Measurements from ENCODE around the gene IL16.

- no peak for TF ChIP-seq CTCF (IDR thresholded peaks at IDR 0.05; ENCODE audit: poor library complexity, severe bottlenecking)
- TF ChIP-seq SMC3 (conservative IDR thresholded peaks at IDR 0.05; ENCODE audit: poor library complexity): no peak
- no peak for TF ChIP-seq EZH2 (IDR thresholded peaks at IDR 0.05; ENCODE audit: borderline replicate concordance, insufficient read depth, low read length, poor library complexity, severe bottlenecking)
- no peak for TF ChIP-seq POLR2AphosphoS5 (IDR thresholded peaks at IDR 0.05)
- no peak for TF ChIP-seq TAF1 (IDR thresholded peaks at IDR 0.05; ENCODE audit: low read depth)
- TF ChIP-seq, protein P1, sequence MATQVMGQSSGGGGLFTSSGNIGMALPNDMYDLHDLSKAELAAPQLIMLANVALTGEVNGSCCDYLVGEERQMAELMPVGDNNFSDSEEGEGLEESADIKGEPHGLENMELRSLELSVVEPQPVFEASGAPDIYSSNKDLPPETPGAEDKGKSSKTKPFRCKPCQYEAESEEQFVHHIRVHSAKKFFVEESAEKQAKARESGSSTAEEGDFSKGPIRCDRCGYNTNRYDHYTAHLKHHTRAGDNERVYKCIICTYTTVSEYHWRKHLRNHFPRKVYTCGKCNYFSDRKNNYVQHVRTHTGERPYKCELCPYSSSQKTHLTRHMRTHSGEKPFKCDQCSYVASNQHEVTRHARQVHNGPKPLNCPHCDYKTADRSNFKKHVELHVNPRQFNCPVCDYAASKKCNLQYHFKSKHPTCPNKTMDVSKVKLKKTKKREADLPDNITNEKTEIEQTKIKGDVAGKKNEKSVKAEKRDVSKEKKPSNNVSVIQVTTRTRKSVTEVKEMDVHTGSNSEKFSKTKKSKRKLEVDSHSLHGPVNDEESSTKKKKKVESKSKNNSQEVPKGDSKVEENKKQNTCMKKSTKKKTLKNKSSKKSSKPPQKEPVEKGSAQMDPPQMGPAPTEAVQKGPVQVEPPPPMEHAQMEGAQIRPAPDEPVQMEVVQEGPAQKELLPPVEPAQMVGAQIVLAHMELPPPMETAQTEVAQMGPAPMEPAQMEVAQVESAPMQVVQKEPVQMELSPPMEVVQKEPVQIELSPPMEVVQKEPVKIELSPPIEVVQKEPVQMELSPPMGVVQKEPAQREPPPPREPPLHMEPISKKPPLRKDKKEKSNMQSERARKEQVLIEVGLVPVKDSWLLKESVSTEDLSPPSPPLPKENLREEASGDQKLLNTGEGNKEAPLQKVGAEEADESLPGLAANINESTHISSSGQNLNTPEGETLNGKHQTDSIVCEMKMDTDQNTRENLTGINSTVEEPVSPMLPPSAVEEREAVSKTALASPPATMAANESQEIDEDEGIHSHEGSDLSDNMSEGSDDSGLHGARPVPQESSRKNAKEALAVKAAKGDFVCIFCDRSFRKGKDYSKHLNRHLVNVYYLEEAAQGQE (IDR thresholded peaks at IDR 0.05; ENCODE audit: borderline replicate concordance): no peak
These were observed 101.2 kb downstream of the IL16 start for GRCh38 chr15:81297603-81298575.

Data from neural cell (in vitro differentiated cells).